ENCODE measurements around the gene ACVRL1.

Gene ACVRL1

GRCh38 chr12:51907083-51907855 lies at the start of gene ACVRL1:
Gene ACVRL1 (plus strand): TSS chr12:51907504. CDS start chr12:51912475, 4,971 bp downstream.
- no peak for DNase-seq

GRCh38 chr12:51860986-51861385 lies 46.3 kb upstream of the ACVRL1 start:
- no peak for DNase-seq

DNA sequence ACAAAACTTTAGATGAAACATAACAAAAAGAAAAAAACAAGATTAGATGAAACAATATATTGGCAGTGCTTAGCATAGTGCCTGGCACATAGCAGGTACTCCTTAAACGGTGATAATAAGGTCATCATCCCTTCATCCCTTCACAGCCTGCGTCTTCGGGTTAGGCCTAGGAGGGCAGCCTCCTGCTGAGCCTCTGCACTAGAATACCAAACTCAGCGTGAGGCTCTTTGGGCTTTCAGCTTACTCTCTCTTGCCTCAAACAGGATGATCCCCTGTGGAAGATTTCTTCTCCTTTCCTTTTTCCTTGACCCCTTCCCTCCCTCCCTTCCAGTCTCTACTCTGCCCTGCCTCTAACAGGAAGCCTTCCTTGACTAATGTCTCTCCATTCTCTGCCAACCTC lies 44.4 kb upstream of the ACVRL1 start:
- no peak for DNase-seq

GRCh38 chr12:51863363-51863932 lies 43.9 kb upstream of the ACVRL1 start:
- DNase-seq, result no peak

- DNase-seq, result no peak
Measured at GRCh38 chr12:51863933-51864832, 43.1 kb upstream of the ACVRL1 start.

GRCh38 chr12:51864833-51865670 lies 42.3 kb upstream of the ACVRL1 start:
- no peak for DNase-seq

- DNase-seq, result no peak
Measured at GRCh38 chr12:51865757-51866270, 41.5 kb upstream of the ACVRL1 start.

- DNase-seq, result no peak
Measured at GRCh38 chr12:51866324-51866723, 41.0 kb upstream of the ACVRL1 start.

DNA sequence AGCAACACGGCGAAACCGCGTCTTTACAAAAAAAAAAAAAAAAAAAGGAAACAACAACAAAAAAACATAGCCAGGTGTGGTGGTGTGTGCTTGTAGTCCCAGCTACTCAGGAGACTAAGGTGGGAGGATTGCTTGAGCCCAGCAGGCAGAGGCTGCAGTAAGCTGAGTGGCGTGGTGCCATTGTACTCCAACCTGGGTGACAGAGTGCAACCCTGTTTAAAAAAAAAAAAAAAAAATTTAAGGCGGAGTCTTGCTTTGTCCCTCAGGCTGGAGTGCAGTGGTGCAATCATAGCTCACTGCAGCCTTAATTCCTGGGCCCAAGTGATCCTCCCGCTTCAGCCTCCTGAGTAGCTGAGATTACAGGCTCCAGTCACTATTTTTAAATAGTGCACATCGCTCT lies 40.5 kb upstream of the ACVRL1 start:
- no peak for DNase-seq

- no peak for DNase-seq
Measured at GRCh38 chr12:51867371-51867770, 39.9 kb upstream of the ACVRL1 start.

DNA sequence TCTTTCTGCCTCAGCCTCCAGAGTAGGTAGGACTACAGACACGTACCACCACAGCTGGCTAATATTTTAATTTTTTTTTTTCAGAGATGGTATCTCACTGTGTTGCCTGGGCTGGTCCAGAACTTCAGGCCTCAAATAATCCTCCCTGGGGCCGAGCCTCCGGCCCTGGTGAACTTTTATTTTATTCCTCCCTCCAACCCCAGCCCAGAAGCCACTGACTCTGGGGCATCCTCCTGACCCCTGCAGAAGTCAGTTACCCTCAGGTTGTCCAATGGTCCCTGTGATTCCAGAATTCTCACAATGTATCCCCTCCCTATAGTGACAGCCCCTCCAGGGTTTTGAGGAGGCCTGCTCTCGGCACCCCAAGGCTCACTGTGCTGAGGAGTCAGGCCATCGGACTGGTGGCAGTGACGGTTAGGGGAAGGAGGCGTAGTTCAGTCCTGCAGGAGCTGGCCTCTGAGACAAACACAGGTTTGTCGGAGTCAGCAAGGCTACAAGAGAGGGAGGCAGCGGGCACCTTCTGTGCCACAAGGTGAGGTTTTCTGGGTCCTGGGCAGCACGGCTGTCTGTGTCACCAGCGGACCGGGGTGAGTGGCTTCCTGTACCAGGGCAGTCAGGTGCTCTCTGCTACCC lies 39.4 kb upstream of the ACVRL1 start:
- no peak for DNase-seq

- no peak for DNase-seq
Measured at GRCh38 chr12:51868821-51869495, 38.3 kb upstream of the ACVRL1 start.

- DNase-seq, result no peak
Measured at GRCh38 chr12:51869496-51869865, 37.8 kb upstream of the ACVRL1 start.

DNA sequence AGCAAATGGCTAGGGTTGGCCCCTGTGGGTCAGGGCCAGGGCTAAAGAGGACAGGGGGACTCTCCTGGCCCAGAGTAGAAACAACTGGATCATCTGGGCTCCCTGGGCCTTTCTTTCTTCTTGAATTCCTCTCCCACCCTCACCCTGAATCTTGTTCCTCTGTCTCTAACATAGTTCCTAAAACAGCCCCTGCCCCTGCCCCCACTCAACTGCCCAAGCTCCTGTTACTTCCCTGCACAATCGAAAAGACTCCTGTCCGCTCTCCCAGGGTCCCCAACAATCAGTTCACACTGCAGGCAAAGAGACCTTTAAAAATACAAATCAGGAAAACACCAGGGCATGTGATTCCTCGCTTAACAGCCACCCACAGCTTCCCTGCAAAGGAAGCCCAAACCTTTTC lies 37.4 kb upstream of the ACVRL1 start:
- no peak for DNase-seq

- no peak for DNase-seq
Measured at GRCh38 chr12:51870504-51870903, 36.8 kb upstream of the ACVRL1 start.

DNA sequence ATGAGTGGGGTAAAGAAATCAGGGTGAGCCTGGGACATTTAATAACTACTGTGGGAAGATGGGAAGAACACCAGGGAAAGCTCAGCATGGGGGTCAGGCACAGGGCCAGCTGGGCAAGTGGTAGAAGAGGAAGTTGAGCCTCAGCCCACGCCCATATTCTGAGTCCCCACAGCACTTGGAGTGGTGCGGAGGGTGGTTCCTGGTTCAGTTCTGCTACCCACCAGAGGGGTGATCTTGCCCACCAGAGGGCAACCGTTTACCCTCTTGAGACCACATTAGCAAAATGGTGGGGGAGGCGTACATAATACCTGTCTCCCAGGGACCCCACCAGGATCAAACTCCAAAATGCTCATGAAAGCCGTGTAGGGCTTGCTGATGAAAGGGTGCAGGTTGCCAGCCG lies 36.2 kb upstream of the ACVRL1 start:
- no peak for DNase-seq

DNA sequence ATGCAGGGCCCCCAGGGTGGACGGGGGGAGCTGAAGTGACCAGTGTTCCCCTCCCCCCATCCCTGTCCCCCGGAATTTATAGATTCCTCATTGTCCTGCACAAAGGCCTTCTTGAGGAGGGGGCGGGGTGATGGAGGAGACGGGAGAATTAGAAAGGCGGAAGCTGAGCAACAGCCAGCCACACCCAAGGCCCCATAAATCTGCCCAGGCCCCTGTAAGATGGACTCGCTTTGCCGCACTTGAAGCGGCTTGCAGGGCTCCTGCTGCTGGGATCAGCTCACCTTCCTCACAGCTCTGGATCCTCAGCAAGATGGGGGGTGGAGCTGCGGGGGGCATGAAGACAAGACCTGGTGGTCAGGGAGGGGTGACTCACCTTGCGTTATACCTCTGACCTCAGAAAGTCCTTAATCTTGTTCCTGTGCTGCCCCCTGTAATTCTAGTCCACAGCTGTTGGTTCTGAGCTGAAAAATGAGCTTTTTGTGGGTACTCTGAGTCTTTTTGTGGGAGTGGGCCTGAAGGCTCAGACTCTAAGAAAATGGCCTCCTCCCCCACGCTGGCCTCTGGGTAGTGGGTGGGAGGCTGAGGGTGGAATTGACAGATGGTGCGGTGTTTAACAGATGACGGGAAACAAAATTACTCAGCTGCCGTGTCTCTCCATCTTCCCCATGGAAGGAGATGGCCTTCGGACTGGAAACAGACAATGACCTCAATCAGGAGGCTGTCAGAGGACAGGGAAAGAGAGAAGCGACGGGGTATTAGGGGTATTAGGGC lies 35.2 kb upstream of the ACVRL1 start:
- DNase-seq, result no peak

GRCh38 chr12:51872689-51872981 lies 34.7 kb upstream of the ACVRL1 start:
- no peak for DNase-seq

- DNase-seq, result no peak
Measured at GRCh38 chr12:51873251-51873994, 33.9 kb upstream of the ACVRL1 start.

DNA sequence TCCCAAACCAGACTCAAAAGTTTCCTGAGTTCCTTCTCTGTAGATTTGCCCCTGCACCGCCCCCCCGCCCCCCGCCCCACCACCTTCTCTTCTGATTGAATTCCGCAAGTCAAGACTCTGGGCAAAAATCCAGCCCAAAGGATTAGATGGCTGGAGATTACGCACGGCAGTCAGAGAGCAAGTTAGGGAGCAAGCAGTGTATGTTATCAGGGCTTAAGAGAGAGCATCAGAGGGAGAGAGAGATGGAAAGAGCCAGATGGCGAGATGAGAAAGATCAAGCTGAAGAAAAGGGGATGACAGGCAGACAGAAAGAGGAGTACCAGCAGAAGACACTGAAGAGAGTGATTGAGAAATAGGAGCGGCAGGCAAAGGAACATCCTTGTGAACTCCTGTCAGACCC lies 33.3 kb upstream of the ACVRL1 start:
- DNase-seq, result no peak
